Osteoblast (primary cell): ENCODE measurements around the gene FRK. TPM values are rescaled to one million over a fixed set of nuclear protein-coding genes. Genes with fewer than 3 reads are reported as not detected.
A peak's percentile ranks its signal among the peaks of the same experiment; 100 is the strongest.

Experiments
- DNase-seq: peaks from one replicate; pipeline ENCODE4 v3.0.0; 2011; ENCODE audit warnings: low spot score, mixed read lengths; ENCODE audit not compliant: insufficient read length; ENCODE audit errors: missing footprints
- H2AFZ ChIP-seq: 2 replicates; pipeline ENCODE4 v1.6.0; 2011; ENCODE audit warnings: mild to moderate bottlenecking, low read length
- H3K27ac ChIP-seq: 2 replicates; pipeline ENCODE4 v1.5.1; 2011; ENCODE audit warnings: mild to moderate bottlenecking, low read depth, low read length, moderate library complexity
- H3K27me3 ChIP-seq: 2 replicates; pipeline ENCODE4 v1.6.0; 2012; ENCODE audit warnings: mild to moderate bottlenecking, control low read depth, inconsistent platforms, low read length, moderate library complexity; ENCODE audit not compliant: insufficient read depth
- H3K36me3 ChIP-seq: 2 replicates; pipeline ENCODE4 v1.5.1; 2011; ENCODE audit warnings: mild to moderate bottlenecking, low read length, control low read depth, moderate library complexity; ENCODE audit not compliant: insufficient read depth
- H3K4me1 ChIP-seq: 2 replicates; pipeline ENCODE4 v1.5.1; 2011; ENCODE audit warnings: mild to moderate bottlenecking, low read length, control low read depth, moderate library complexity; ENCODE audit not compliant: insufficient read depth
- H3K4me2 ChIP-seq: 2 replicates; pipeline ENCODE4 v1.6.0; 2011; ENCODE audit warnings: mild to moderate bottlenecking, low read length; ENCODE audit not compliant: insufficient read depth
- H3K4me3 ChIP-seq: fragments of 200-600 bp; sonication (generic); 3 replicates; pipeline ENCODE4 v1.5.1; 2012; ENCODE audit warnings: mild to moderate bottlenecking, low read length, inconsistent platforms; ENCODE audit not compliant: insufficient read depth
- H3K79me2 ChIP-seq: 2 replicates; pipeline ENCODE4 v1.6.0; 2012; ENCODE audit warnings: mild to moderate bottlenecking, low read length, control low read depth, inconsistent platforms; ENCODE audit not compliant: insufficient read depth
- H3K9me3 ChIP-seq: 2 replicates; pipeline ENCODE4 v1.5.1; 2011; ENCODE audit warnings: low read depth, low read length, control low read depth
- H4K20me1 ChIP-seq: 2 replicates; pipeline ENCODE4 v1.6.0; 2012; ENCODE audit warnings: mild to moderate bottlenecking, low read length, control low read depth; ENCODE audit not compliant: insufficient read depth
- CTCF ChIP-seq: IDR thresholded peaks from 2 replicates; pipeline ENCODE4 v1.5.1; 2011; ENCODE audit warnings: mild to moderate bottlenecking, low read depth, low read length, moderate library complexity; ENCODE audit errors: extremely low read depth
- total RNA-seq: library from RNA; depleted of rRNA; stranded (reverse); fragments of >200 nt; gene quantifications from 2 replicates; pipeline ENCODE4 v1.2.3, GENCODE V29; 2012

FRK gene
- total RNA-seq, 1 donor, result 1.1 TPM

- H3K79me2 ChIP-seq, result no peaks in the 10 kb centered on the region
- H3K36me3 ChIP-seq, result no peaks in the 10 kb centered on the region
- peaks cover 15% of the 10 kb centered on the region for H3K4me1 ChIP-seq
- no peak overlapping the region for H3K4me2 ChIP-seq
- H3K27me3 ChIP-seq, result no peaks in the 10 kb centered on the region
- H3K4me3 ChIP-seq, result no peak overlapping the region
- no peak for DNase-seq
- no peak overlapping the region for H2AFZ ChIP-seq
- H3K9me3 ChIP-seq, result no peaks in the 10 kb centered on the region
- TF ChIP-seq CTCF, result no peak
- no peak overlapping the region for H3K27ac ChIP-seq
- H4K20me1 ChIP-seq, result no peaks in the 10 kb centered on the region
Measured at GRCh38 chr6:116010386-116010785, 50.3 kb downstream of the FRK start.

GRCh38 chr6:116008470-116009243 lies 52.0 kb downstream of the FRK start:
- no peak for DNase-seq
- no peak for TF ChIP-seq CTCF
- Histone ChIP-seq H3K27me3 (no peaks in the 10 kb centered on the region), H3K36me3 (no peaks in the 10 kb centered on the region), H3K4me3 (peak overlapping the region; percentile 58), H3K79me2 (no peaks in the 10 kb centered on the region), H4K20me1 (no peaks in the 10 kb centered on the region), H2AFZ (peak overlapping the region; percentile 89), H3K9me3 (no peaks in the 10 kb centered on the region), H3K4me1 (peaks cover 15% of the 10 kb centered on the region), H3K4me2 (peak overlapping the region; percentile 78), H3K27ac (peak overlapping the region; percentile 85)

GRCh38 chr6:116004841-116005815 lies 55.6 kb downstream of the FRK start:
- no peaks in the 10 kb centered on the region for H3K9me3 ChIP-seq
- no peaks in the 10 kb centered on the region for H3K79me2 ChIP-seq
- no peaks in the 10 kb centered on the region for H3K36me3 ChIP-seq
- H3K4me3 ChIP-seq, result no peak overlapping the region
- no peak overlapping the region for H2AFZ ChIP-seq
- H3K4me1 ChIP-seq, result peaks cover 15% of the 10 kb centered on the region
- no peak overlapping the region for H3K4me2 ChIP-seq
- H4K20me1 ChIP-seq, result no peaks in the 10 kb centered on the region
- TF ChIP-seq CTCF, result no peak
- no peak for DNase-seq
- H3K27ac ChIP-seq, result no peak overlapping the region
- no peaks in the 10 kb centered on the region for H3K27me3 ChIP-seq

- Histone ChIP-seq H2AFZ (no peak overlapping the region), H4K20me1 (no peaks in the 10 kb centered on the region), H3K4me2 (no peak overlapping the region), H3K79me2 (no peaks in the 10 kb centered on the region), H3K36me3 (no peaks in the 10 kb centered on the region), H3K9me3 (no peaks in the 10 kb centered on the region), H3K4me3 (no peak overlapping the region), H3K4me1 (peaks cover 6% of the 10 kb centered on the region), H3K27ac (no peak overlapping the region), H3K27me3 (no peaks in the 10 kb centered on the region)
- TF ChIP-seq CTCF, result no peak
- no peak for DNase-seq
Measured at GRCh38 chr6:116003668-116004067, 57.0 kb downstream of the FRK start.
